Measurements from ENCODE around the gene UBE4A.

GRCh38 chr11:118310781-118311485 lies 48.5 kb upstream of the UBE4A start:
- TF ChIP-seq CTCF (IDR thresholded peaks at IDR 0.05) (no peak), ZFX (IDR thresholded peaks at IDR 0.05; ENCODE audit: borderline replicate concordance) (no peak)
